AML-193 (cell line): ENCODE results near the gene DYNC1I2.

ENCODE experiments used
- DNase-seq, 2 experiments: peaks; one replicate each; lab custom pipeline; 2025; lab: John Stamatoyannopoulos, UW

The DYNC1I2 gene

GRCh38 chr2:171785450-171785849, 98.2 kb downstream of the DYNC1I2 start:
- DNase-seq, result no peak

GRCh38 chr2:171787333-171788072, 100.2 kb downstream of the DYNC1I2 start:
- no peak for DNase-seq

- DNase-seq, result no peak
Measured at GRCh38 chr2:171788316-171788993, 101.2 kb downstream of the DYNC1I2 start.

- DNase-seq, result no peak
Measured at GRCh38 chr2:171789956-171790355, 102.7 kb downstream of the DYNC1I2 start.

GRCh38 chr2:171791361-171791760, 104.1 kb downstream of the DYNC1I2 start:
- no peak for DNase-seq

GRCh38 chr2:171792157-171792556, 104.9 kb downstream of the DYNC1I2 start:
- DNase-seq, result no peak

GRCh38 chr2:171792886-171793580, 105.8 kb downstream of the DYNC1I2 start:
- no peak for DNase-seq

- DNase-seq, result no peak
Measured at GRCh38 chr2:171793691-171794678, 106.7 kb downstream of the DYNC1I2 start.

- DNase-seq, result no peak
Measured at GRCh38 chr2:171794918-171795317, 107.6 kb downstream of the DYNC1I2 start.
